Measurements from ENCODE around the gene TMEM60.

TMEM60 gene

GRCh38 chr7:77766801-77767605 is 31.2 kb downstream of the TMEM60 start:
- DNase-seq: no peak

- DNase-seq: no peak
These were observed 32.1 kb downstream of the TMEM60 start for GRCh38 chr7:77765906-77766800.

GRCh38 chr7:77765481-77765880 is 32.8 kb downstream of the TMEM60 start:
- no peak for DNase-seq

GRCh38 chr7:77760809-77761453 is 37.3 kb downstream of the TMEM60 start:
- no peak for DNase-seq

- DNase-seq: no peak
These were observed 38.8 kb downstream of the TMEM60 start for GRCh38 chr7:77759294-77759889.

- DNase-seq: no peak
These were observed 40.6 kb downstream of the TMEM60 start for GRCh38 chr7:77757589-77757988.

GRCh38 chr7:77753173-77753572 is 45.1 kb downstream of the TMEM60 start:
- no peak for DNase-seq

GRCh38 chr7:77752016-77752415 is 46.2 kb downstream of the TMEM60 start:
- no peak for DNase-seq

GRCh38 chr7:77747718-77748117 is 50.5 kb downstream of the TMEM60 start:
- DNase-seq: no peak

GRCh38 chr7:77747178-77747577 is 51.1 kb downstream of the TMEM60 start:
- no peak for DNase-seq

- no peak for DNase-seq
These were observed 51.4 kb downstream of the TMEM60 start for GRCh38 chr7:77746824-77747165.

GRCh38 chr7:77746164-77746823 is 51.9 kb downstream of the TMEM60 start:
- DNase-seq: no peak

- no peak for DNase-seq
These were observed 52.5 kb downstream of the TMEM60 start for GRCh38 chr7:77745746-77746145.

All from NCI-H1436 treated with DMSO at 0.1 percent for 48 hours (cell line).